HG03558 (cell line): ENCODE measurements around the gene GPR160.
"Not testable (repeated sequence)": the region's sequence is repeated elsewhere in the genome, so short reads cannot be mapped to it uniquely, and the experiment has no call there.

Experiments used
- ATAC-seq: cut with Tn5 transposase; IDR thresholded peaks from one replicate; pipeline ENCODE4 v1.9.1; 2021; ENCODE audit warnings: moderate number of reproducible peaks; ENCODE audit not compliant: unreplicated experiment; ENCODE audit errors: extremely low read depth

GPR160 gene, protein sequence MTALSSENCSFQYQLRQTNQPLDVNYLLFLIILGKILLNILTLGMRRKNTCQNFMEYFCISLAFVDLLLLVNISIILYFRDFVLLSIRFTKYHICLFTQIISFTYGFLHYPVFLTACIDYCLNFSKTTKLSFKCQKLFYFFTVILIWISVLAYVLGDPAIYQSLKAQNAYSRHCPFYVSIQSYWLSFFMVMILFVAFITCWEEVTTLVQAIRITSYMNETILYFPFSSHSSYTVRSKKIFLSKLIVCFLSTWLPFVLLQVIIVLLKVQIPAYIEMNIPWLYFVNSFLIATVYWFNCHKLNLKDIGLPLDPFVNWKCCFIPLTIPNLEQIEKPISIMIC

DNA sequence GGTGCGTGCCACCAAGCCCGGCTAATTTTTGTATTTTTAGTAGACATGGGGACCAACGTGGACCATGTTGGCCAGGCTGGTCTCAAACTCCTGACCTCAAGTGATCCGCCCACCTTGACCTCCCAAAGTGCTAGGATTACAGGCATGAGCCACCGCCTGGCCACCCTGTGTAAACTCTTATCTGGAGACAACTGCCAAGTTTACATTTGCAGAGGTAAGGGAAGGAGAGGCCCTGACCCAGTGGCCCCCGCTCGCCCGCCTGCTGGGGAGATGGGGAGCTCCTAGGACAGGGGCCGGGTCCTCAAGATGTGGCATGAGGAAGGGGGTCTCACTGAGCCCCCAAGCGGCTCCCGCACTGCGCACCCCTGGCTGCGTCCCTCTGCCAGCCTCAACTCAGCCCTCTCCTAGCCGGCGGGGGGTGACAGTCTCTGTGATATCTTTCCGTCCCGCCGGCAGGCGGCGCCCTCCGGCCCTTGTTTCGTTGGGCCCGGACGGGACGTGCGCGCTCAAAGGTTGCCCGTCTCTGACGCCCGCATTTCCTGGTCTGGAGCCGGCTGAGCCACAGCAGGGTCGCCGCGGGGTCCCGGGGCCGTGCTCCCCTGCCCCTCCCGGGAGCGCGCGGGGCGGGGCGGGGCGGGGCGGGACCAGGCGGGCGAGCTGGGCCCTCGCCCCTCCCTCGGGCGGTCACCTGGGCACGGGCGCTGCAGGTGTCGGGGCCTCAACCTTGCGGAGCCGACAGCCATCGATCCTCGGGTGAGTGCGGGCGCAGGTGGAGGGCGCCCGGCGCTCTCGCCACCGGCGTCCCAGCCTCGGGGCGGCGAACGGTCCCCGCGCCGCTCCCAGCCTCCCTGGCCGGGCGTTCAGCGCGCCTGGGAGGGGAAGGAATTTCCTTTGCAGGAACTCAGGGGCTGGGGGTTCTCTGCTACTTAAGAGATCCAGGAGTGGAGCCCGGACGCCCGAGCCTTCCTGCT lies at the start of gene GPR160:
Gene GPR160 (plus strand): TSS at position 533 of the 971 bp plus-strand sequence. CDS start 45,978 bp downstream, outside the sequence.
- peak; percentile 62 for ATAC-seq

DNA sequence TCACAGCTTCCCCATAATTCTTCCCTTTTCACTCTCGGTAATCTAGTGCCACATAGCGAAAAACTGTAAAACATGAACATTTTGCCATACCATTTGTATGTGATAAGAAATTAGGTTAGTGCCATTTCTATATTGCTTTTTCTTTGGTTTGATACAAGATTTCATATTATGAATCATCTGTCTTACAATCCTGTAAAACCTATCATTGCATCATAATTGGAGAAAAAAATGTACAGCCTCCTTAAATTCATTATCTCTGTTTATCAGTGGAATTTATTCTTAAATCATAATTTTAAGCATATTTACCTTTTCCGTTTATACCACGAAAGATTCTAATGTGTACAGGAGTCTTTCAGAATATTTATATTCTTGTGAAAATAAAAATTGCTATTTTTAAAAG lies 47.4 kb upstream of the GPR160 start:
- ATAC-seq: no peak

DNA sequence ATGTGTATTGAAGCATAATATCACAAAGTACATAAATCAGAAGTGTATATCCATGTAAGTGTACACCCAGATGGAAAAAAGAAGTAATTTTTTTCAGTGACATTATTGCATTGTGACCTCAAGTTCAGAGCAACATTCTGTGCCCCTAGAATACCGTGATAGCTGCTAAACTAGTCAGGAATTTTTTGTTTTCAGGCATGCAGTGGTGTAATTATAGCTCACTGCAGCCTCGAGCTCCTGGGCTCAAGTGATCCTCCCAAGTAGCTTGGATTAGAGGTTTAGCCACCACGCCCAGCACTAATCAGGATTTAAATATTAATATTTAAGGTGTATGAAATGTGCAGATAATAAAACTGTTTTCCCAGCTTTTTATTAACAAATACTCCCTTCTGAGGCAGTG lies 45.6 kb upstream of the GPR160 start:
- no peak for ATAC-seq

DNA sequence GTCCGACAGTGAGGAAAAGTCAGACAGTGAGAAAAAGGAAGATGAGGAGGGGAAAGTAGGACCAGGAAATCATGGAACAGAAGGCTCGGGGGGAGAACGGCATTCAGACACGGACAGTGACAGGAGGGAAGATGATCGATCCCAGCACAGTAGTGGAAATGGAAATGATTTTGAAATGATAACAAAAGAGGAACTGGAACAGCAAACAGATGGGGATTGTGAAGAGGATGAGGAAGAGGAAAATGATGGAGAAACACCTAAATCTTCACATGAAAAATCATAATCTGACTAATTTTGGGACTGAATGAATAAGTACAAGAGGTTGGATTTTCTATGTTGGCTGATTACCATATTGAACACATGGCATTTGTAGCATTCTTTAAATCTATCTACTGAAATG lies 45.0 kb upstream of the GPR160 start:
- no peak for ATAC-seq

DNA sequence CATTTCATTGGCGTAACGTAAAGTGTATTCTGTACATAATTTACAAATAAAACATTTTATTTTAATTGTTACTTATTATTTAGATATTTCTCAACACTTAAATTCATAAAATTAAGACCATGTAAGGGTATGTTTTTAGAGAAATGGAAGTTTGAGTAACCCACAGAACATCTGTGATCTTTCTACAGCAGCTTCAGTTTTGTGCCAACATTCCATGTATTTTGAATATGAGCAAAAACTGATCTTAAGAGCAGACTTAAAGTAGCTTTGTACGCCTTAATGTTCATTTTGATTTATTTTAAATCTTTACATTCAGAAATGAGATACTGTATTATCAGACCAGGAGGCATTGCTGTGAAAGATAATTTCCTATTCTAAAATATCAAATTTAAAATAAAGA lies 44.0 kb upstream of the GPR160 start:
- ATAC-seq: no peak

DNA sequence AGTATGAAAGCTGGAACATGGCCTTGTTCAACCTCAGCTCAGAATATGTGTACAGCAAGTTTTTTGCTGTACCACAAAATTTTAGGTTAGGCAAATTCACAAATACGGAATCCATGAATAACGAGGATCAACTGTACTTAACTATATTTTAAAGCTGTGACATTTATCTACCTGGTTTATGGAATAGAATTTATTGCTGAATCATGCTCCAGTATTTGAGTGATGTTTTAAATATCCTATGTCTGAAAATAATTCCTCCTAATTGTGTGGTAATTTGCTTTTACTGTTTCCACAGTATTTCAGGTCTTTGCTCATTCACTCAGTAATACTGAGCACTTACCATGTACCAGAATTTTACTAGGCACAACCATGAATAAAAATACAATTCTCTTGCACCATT lies 41.7 kb upstream of the GPR160 start:
- no peak for ATAC-seq

DNA sequence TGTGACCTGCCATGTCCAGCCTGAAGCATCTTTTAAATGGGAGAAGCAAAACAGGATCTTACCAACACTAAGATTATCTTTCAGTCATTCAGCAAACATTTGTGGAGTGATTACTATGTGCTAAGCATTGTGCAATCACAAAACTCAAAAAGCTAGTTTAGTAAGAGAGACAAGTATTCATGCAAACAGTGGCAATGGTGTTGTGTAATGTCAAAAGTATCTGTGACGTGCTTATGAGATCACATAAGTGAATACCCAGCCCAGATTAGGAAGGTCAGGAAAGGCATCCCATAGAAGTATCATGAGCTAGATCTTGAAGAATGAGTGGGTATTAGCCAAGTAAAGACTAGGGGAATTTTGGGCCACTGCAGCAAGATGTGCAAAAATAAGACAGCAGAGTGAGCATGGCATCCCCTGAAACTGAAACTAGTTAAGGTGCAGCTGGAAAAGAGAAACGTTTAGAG lies 39.1 kb upstream of the GPR160 start:
- no peak for ATAC-seq

DNA sequence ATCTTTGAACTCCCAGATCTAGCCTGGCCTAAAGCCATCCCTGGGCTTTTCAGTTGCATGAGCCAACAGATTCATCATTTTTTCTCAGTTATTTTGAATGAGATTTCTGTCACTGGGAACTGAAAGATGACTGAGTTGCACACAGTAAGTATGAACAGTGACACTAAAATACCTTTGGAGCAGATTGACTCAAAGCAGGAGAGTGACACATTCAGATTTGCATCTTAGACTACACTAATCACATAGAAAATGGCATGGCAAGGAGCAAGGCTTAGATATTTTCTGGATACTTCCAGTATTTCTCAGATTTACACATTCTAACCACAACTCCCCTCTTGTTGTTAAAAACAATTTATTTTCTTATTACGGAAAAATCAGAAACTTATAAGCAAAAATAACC lies 38.4 kb upstream of the GPR160 start:
- peak; percentile 92 for ATAC-seq

DNA sequence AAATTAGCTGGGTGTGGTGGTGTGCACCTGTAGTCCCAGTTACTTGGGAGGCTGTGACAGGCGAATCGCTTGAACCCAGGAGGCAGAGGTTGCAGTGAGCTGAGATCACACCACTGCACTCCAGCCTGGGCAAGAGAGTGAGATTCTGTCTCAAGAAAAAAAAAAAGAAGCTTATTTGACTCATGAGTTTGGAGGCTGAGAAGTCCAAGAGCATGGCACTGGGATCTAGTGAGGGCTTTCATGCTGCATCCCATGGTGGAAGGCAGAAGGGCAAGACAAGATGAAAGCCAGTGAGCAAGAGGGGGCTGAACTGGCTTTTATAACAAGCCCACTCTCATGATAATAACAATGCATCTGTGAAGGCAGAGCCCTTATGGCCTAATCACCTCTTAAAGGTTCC lies 37.7 kb upstream of the GPR160 start:
- ATAC-seq: no peak

DNA sequence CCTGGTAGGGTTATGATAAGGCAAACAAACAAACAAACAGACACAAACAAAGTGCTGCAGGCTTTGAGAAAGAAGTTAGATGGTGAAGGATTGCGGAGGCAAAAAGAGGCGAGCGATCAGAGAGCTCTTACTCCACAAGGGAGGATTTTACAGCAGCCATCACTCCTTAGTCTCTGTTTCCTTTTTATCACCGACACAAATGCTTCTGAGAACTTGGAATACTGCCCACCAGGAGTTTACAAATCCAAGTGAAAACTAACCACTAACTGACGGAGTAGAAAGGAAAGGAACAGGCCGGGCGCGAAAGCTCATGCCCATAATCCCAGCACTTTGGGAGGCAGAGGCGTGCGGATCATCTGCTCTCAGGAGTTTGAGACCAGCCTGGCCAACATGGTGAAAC lies 35.6 kb upstream of the GPR160 start:
- ATAC-seq: no peak

DNA sequence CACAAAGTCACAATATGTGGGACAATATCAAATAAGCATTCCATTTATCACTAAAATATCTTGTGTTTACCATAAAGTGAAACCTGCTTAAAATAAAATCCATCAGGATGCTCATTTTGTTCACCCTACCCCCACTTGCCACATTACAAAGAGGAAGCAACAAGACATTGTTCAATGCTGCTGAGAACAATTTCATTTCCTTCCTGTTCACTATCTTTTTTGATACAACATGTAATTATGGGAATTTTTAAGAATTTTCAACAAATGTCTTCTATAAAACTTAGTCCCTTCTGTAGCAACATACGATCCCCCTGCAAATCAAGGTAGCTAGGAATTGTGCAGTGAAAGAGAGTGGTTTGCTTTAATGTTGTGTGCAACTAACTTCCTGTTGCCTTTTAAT lies 34.9 kb upstream of the GPR160 start:
- ATAC-seq: no peak

DNA sequence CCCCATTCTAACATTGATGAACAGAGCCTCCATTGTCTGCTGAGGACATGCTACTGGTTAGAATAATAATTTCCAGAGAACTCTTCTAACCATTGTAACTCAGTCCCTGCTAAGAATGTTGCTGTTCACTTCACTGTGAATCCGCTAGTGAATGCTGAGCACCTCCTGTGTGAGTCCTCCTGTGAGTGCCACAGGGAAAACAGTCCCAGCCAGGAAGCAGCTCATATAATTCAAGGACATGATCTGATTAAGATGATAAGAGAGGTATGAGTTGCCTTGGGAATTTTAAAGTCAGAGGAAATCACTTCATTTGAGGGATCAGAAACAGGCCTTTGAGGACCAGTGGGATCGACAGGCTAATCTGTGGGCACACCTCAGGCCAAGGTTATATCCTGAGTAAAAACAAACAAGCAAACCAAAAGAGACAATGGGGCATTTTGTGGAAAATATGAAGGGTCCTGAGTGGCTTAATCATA lies 33.9 kb upstream of the GPR160 start:
- no peak for ATAC-seq

DNA sequence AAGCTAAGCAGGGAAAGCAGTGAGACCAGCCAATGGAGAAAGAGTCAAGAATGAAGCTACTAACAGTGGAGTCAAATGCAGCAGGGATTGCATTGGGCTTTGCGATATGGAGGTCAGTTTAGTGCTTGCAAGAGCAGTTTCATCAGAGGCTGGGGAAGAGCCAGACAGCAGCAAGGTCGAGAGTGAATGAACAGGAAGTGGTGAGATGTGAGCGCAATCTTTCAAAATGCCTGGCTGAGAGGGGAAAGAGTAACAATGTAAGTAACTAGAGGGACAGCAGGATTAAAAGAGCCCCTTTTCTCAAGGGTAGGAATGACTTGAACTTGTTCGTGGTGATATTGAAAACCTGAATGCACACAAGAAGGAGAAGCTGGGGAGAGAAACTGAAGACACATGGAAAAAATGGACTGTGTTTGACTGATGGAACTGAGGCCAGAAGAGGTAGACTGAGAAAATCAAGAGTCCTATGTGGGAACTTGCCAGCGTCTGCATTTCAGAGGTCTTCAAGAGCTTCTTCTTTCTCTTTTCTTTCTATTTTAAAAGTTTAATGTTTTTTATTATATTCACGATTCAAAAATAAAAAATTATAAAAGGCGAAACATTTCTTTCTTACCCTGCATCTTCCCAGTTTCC lies 30.6 kb upstream of the GPR160 start:
- ATAC-seq: peak; percentile 95

DNA sequence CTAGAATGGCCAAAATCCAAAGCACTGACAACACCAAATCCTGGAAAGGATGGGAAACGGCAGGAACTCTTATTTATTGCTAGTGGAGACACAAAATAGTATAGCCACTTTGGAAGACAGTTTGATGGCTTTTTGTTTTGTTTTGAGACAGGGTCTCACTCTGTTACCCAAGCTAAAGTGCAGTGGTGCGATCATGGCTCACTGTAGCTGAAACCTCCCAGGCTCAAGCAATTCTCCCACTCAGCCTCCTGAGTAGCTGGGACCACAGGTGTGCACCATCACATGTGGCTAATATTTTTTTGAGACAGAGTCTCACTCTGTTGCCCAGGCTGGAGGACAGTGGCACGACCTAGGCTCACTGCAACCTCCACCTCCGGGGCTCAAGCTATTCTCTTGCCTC lies 27.3 kb upstream of the GPR160 start:
- no peak for ATAC-seq

DNA sequence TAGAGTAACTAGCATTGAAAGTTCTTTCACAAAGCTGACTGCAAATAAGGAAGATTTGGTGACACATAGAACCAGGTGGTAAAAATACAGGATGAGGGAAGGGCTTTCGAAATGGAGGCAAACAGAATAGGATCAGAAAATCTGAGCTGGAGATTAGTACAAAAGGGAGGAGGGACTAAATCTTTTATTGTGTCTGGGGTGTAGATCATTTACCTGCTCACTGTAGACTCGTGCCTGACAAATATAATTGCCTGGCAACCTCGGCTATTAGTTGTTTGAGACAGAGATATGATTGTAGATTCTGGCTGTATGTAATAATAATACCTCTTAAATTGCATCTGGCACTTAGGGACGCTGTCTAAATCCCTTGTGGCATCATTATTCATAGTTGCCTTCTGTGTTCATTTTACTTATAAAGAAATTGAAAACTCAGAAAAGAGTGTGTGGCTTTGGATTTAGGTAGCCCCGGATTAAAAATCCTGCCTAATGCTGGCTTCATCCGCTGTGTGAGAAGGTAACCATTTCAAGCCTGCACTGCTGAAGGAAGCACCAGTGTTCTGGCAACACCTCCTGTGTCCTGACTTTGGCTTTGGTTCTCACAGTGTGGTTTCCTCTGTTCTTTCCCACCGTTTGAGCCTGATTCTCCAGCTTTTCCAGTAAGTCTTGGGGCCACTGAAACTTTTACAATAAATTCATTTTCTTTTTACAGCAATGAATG lies 25.0 kb upstream of the GPR160 start:
- ATAC-seq: no peak

DNA sequence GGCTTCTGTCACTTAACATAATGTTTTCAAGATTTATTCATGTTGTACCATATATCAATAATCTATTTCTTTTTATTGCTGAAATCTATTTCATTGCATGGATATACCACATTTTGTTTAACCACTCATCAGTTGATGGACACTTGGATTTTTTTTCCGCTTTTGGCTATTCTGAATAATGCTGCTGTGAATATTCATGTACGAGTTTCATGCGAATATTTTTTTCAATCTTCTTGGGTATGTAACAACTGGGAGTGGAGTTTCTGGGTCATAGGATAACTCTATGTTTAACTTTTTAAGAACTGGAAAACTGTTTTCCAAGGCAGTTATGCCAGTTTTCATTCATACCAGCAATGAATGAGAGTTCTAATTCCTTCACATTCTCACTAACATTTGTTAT lies 21.7 kb upstream of the GPR160 start:
- no peak for ATAC-seq

DNA sequence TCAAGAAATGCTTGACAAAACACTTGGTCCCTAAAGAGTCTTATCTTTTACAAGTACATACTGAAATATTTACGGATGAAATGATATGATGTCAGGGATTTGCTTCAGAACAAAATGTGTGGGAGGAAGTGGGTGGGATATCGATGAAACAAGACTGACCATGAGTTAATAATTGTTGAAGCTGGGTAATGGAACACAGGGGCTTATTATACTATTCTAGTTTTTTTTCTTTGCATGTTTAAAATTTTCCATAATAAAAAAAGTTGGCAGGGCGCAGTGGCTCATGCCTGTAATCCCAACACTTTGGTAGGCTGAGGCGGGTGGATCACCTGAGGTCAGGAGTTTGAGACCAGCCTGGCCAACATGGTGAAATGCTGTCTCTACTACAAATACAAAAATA lies 18.5 kb upstream of the GPR160 start:
- not testable (repeated sequence) for ATAC-seq

DNA sequence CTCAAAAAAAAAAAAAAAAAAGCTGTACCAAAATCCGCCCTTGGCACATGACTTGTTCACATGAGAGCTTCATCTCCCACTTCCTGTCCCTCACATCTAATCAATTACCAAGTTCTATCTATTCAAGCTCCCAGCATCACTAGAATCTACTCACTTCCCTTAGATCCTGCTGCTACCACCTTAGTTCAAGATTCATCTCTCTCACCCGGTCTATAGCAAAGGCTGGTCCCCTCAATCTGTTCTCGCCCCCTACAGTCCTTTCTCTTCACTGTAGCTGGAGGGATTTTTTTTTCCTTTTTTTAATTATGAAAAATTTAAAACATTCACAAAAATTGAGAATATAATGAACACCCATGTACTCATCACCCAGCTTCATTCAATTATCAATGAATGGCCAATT lies 16.7 kb upstream of the GPR160 start:
- ATAC-seq: no peak

DNA sequence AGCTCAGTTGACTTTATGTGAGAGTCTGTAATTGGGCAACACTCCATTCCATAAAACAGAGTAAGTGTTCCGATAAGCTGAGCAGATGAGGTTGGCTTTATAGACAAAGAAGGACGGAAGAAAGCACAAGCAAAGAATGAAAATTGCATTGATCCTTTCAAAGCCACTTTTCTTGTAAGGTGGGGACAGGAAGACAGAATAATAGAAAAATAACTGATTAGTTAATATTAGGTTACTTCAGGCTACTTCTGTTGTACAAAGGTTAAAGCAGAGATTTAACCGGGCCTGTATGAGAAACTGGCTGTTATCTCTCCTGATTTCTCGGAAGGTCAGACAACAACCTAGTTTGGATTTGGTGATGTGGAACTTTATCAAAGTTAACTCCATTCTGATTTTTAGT lies 15.5 kb upstream of the GPR160 start:
- ATAC-seq: no peak

DNA sequence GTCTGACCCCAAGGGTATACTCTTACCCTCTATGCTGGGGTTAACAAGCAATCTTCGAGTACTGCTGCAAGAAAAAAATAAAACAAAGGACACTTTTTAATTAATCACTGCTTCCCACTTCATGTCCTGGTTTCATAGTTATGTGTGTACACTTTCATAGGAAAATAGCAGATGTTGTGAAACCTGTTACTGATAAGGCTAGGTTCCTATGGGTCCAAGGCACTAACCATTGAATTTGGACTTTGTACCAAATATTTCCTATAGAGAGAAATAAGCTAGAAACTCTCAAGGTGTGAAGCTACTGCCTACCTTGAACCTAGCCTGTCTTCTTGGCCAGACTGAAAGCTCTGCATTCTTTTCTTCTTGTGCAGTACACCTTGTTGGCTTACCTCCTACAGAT lies 14.6 kb upstream of the GPR160 start:
- ATAC-seq: no peak
